GM12874 (cell line): ENCODE measurements around the gene SPINK4.

Experiments used
- TF ChIP-seq, protein P1 (sequence below): IDR thresholded peaks from 2 replicates; pipeline ENCODE4 v1.5.1; 2011; ENCODE audit warnings: low read depth, mild to moderate bottlenecking, control low read depth, low read length, moderate library complexity; ENCODE audit not compliant: insufficient read depth

SPINK4 gene

DNA sequence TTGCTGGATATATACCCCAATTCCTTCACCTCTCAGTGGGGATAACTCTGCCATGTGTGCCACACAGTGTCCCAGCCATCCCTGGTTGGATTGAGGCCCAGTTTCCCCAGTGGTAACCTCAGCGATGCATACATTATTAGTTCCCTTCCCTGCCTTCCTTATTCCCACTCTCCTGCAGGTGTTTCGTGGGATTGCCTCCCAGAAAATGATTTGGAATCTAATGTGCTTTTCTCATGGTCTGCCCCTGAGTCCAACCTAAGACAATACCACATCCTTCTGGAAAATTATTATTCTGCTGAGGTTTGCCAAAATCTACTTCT lies 8.4 kb upstream of the SPINK4 start:
- TF ChIP-seq, protein P1, sequence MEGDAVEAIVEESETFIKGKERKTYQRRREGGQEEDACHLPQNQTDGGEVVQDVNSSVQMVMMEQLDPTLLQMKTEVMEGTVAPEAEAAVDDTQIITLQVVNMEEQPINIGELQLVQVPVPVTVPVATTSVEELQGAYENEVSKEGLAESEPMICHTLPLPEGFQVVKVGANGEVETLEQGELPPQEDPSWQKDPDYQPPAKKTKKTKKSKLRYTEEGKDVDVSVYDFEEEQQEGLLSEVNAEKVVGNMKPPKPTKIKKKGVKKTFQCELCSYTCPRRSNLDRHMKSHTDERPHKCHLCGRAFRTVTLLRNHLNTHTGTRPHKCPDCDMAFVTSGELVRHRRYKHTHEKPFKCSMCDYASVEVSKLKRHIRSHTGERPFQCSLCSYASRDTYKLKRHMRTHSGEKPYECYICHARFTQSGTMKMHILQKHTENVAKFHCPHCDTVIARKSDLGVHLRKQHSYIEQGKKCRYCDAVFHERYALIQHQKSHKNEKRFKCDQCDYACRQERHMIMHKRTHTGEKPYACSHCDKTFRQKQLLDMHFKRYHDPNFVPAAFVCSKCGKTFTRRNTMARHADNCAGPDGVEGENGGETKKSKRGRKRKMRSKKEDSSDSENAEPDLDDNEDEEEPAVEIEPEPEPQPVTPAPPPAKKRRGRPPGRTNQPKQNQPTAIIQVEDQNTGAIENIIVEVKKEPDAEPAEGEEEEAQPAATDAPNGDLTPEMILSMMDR: no peak

DNA sequence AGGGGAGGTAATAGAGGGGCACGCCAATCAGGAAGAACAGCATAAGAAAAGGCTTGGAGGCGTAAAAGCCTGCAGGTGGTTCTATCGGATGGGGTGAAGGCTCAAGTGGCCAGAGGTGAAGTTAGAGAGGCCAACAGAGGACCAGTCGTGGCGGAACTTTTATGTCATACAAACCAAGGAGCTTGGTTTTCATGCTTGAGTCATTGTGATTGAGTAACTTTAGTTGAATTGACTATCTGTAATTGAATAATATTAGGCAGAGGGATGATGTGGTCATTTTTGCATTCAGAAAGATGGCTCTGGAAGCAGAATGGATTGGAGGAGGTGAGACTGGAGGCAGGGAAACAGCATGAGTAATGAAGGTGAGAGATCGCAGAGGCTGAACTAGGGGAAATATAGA lies 7.2 kb upstream of the SPINK4 start:
- TF ChIP-seq, protein P1: no peak

DNA sequence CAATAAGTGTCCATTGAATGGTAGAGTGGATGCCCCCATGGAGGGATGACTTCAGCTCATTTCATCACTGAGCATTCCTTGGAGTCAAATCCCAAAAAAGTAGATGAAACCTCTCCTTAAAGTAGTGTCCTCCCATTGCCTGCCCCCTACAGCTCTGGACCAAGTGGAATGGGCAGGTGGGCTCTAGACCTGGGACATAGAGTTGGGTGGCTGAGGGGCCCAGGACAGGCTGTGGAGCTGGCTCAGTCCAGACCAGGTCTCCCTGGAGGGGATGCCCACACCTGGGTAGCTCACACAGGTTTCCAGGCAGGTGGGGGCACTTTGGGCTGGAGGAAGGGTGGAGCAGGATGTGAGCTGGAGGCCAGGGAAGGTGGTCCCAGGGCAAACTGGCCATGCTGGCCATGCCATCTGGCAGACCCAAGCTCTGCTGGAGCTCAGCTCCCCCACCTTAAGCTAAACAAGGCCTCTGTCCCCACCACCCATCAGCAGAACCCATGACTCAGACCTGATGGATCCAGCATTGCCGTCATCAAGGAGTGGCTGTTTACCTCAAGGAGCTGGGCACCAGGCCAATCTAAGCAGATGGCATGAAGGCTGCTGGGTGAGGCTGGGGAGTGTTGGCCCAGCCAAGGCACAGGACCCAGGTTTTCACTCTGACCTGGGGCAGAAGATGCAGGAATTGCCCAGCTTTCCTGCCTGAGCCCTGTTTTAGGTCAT lies 6.2 kb upstream of the SPINK4 start:
- TF ChIP-seq, protein P1: no peak

DNA sequence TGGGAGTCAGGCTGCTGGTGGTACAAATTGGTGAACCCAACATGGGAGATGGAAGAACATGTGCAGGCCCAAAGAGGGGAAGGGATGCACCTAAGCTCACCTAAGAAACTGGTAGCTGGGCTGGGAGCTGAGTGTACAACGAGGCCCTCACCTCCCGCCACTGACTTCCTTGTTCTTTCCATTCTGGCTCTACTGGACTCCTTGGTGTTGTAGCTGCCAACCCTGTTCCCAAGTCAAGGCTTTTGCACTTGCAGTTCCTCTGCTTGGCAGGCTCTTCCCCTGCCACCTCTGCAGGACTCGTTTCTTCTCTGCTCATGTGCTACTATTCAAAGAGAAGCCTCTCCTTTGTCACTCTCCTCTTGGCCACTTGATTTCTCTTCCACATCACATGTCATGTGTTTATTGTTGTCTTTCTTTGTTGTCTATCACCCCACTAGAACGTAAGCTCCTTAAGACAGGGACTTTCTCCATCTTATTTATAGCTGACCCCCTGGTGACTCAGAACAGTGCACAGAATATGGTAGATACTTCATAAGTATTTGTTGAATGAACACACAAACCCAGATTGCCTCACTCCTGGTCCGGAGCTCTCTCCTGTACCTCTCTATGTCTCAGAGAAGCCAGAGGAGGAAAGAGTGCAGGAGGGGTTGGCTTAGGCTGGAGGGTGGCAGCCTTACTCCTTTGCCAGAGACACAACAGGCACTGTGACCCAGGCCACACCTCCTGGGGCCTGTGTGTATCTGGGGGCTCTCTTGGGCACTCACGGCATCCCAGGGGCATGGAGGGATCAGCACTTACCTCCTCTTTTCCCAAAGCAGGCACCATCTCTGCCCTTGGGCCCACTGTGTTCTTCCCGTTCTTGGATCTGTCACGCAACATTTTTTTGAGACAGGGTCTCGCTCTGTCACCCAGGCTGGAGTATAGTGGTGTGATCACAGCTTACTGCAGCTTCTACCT lies 5.2 kb upstream of the SPINK4 start:
- TF ChIP-seq, protein P1: no peak

DNA sequence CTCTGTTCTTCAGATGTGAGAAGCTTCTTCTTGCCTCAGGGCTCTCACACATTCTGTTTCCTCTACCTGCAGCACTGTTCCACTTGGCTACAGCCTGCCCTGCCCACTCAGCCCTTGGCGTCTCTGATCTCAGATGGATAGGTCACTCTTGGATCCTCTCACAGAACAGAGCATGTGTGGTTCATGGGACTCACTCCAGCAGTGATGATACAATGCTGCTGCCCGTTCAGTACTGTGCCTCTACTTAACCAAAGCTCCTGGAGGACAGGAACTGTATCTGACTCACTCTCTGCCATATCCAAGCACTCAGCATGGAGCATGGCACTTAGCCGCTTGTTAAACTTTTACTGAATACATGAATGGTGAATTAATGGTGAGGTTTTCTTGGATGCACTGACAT lies 3.4 kb upstream of the SPINK4 start:
- TF ChIP-seq, protein P1: no peak

DNA sequence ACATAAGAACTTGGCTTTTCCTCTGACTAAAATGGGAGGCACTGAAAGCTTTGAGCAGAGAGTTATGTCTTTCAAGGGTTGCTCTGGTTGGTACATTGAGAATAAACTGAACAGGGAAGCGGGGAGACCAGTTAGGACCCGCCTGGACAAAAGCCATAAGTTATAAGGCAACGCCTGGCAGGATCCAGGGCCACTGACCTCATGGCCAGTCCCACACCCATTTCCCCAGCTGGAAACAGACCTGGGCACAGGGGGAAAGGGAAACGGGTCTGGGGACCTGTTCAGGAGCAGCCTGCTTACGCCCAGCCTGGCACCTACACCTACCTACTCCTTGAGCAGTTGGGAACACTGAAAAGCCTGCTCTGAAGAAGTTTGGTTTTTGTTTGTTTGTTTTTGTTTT lies 1.3 kb downstream of the SPINK4 start:
- TF ChIP-seq, protein P1: no peak

DNA sequence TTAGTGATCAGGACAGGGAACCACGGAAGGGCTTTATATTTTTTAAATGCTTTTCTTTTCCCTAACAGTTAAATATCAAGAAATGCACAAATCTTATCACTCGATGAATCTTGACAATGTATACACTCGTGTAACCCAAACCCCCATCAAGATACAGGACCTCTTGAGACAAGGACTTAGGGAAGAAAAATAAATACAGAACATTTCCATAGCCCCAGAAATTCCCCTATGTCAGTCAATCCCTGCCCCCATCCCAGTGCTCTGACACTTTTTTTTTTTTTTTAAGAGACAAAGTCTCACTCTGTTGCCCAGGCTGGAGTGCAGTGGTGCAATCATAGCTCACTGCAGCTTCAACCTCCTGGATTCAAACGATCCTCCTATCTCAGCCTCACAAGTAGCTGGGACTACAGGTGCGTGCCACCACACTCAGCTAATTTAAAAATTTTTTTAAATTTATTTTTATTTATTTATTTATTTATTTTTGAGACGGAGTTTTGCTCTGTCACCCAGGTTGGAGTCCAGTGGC lies 2.7 kb downstream of the SPINK4 start:
- TF ChIP-seq, protein P1: no peak
